WERI-Rb-1 (cell line): ENCODE results near the gene RARRES2.

ENCODE experiments used
- DNase-seq: peaks from one replicate; pipeline ENCODE4 v3.0.0-alpha.2; 2020
- H3K27ac ChIP-seq: fragments of 250-450 bp; sonication (Bioruptor Pico); 2 replicates; pipeline ENCODE4 v1.5.1; 2020; ENCODE audit warnings: mild to moderate bottlenecking, moderate library complexity
- H3K27me3 ChIP-seq: fragments of 250-450 bp; sonication (Bioruptor Pico); 2 replicates; pipeline ENCODE4 v1.5.1; 2021; ENCODE audit warnings: mild to moderate bottlenecking, low read depth, moderate library complexity; ENCODE audit not compliant: insufficient read depth, severe bottlenecking
- H3K36me3 ChIP-seq: fragments of 250-450 bp; sonication (Bioruptor Pico); 2 replicates; pipeline ENCODE4 v1.5.1; 2020; ENCODE audit warnings: mild to moderate bottlenecking, moderate library complexity
- H3K4me3 ChIP-seq: 2 replicates; pipeline ENCODE4 v1.5.1; 2011; ENCODE audit warnings: low read depth, mild to moderate bottlenecking, control low read depth, low read length
- H3K9me3 ChIP-seq: fragments of 250-450 bp; sonication (Bioruptor Pico); 2 replicates; pipeline ENCODE4 v1.5.1; 2021; ENCODE audit warnings: mild to moderate bottlenecking, moderate library complexity; ENCODE audit not compliant: severe bottlenecking
- TF ChIP-seq, protein P1 (sequence below): IDR thresholded peaks from 2 replicates; pipeline ENCODE4 v1.5.1; 2011; ENCODE audit warnings: low read depth, mild to moderate bottlenecking, control low read depth, inconsistent platforms, low read length

RARRES2 gene

DNA sequence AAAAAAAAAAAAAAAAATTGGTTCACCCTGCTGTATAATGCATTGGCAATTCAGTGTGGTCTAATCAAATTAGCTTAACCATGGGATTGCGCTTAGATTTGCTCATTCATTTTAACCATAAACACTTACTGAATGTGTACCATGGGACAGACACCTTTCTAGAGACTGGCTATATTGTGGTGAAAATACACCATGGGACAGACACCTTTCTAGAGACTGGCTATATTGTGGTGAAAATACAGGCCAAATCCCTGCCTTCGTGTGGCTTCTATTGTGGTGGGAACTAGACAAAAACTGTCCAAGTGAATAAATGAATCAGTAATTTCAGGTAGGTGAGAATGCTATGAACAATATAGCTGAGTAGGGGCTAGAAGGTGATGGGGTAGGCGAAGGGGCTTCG lies 17.0 kb upstream of the RARRES2 start:
- DNase-seq: no peak

DNA sequence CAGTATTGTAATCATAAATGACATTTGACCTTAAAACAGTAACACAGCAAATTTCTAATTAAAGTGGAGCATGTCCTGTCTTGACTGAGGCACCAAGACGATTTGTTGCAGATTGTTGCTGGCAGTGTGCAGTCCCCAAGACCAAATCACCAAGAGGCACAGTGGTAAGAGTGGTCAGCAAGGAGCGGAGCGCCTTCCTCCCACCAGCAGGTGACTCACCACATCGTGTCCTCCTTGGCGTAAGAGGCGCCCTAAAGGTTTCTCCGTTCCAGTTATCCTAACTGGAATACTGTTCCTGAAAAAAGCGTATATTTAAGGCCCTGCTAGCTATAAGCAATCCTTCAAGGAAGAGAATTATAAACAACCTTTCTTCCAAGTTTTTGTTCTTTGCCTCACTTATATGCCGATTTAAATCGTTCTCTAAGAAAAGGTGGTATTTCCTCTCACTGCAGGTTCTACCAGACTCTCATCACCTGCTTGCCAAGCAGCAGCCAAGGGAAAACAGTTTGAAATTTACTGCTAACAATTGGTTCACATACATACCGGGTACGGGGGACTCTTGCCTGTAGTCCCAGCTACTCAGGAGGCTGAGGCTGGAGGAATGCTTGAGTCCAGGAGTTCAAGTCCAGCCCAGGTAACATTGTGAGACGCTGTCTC lies 16.5 kb upstream of the RARRES2 start:
- H3K27me3 ChIP-seq: no peaks in the 10 kb centered on the region
- no peak for DNase-seq
- TF ChIP-seq, protein P1, sequence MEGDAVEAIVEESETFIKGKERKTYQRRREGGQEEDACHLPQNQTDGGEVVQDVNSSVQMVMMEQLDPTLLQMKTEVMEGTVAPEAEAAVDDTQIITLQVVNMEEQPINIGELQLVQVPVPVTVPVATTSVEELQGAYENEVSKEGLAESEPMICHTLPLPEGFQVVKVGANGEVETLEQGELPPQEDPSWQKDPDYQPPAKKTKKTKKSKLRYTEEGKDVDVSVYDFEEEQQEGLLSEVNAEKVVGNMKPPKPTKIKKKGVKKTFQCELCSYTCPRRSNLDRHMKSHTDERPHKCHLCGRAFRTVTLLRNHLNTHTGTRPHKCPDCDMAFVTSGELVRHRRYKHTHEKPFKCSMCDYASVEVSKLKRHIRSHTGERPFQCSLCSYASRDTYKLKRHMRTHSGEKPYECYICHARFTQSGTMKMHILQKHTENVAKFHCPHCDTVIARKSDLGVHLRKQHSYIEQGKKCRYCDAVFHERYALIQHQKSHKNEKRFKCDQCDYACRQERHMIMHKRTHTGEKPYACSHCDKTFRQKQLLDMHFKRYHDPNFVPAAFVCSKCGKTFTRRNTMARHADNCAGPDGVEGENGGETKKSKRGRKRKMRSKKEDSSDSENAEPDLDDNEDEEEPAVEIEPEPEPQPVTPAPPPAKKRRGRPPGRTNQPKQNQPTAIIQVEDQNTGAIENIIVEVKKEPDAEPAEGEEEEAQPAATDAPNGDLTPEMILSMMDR: peak; percentile 39
- peak overlapping the region; percentile 55 for H3K27ac ChIP-seq
- no peak overlapping the region for H3K4me3 ChIP-seq
- H3K9me3 ChIP-seq: no peaks in the 10 kb centered on the region
- no peaks in the 10 kb centered on the region for H3K36me3 ChIP-seq

More for the DNA sequence above, 17.0 kb upstream of the RARRES2 start:
- Histone ChIP-seq H3K27ac (no peak overlapping the region; the same call in 1 of the 2 replicates), H3K4me3 (no peak overlapping the region), H3K9me3 (no peaks in the 10 kb centered on the region), H3K27me3 (no peaks in the 10 kb centered on the region), H3K36me3 (no peaks in the 10 kb centered on the region)
- TF ChIP-seq, protein P1: no peak

DNA sequence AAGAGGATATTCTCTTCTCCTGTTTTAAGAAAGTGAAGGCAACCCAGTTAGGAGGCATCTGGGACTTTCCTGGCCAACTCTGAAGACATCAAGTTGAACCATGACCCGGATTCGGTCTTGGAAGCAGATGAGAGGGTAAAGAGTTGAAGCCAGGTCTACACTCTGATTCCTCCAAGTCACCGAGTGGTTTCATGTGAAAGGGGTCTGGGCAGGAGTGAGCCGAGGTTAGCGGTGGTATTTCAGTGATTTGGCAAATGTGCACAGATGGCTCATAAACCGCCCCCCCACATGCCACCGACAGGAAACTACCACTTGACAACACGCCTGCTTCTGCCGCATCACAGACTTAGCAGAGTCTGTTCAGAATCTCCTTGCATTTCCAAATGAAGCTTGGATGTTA lies 15.8 kb upstream of the RARRES2 start:
- peak; percentile 82 for DNase-seq
- H3K27me3 ChIP-seq: no peaks in the 10 kb centered on the region
- no peaks in the 10 kb centered on the region for H3K9me3 ChIP-seq
- peak overlapping the region; percentile 55 for H3K27ac ChIP-seq
- H3K36me3 ChIP-seq: no peaks in the 10 kb centered on the region
- TF ChIP-seq, protein P1: no peak
- peak overlapping the region; percentile 15; the same call in 1 of the 2 replicates for H3K4me3 ChIP-seq

DNA sequence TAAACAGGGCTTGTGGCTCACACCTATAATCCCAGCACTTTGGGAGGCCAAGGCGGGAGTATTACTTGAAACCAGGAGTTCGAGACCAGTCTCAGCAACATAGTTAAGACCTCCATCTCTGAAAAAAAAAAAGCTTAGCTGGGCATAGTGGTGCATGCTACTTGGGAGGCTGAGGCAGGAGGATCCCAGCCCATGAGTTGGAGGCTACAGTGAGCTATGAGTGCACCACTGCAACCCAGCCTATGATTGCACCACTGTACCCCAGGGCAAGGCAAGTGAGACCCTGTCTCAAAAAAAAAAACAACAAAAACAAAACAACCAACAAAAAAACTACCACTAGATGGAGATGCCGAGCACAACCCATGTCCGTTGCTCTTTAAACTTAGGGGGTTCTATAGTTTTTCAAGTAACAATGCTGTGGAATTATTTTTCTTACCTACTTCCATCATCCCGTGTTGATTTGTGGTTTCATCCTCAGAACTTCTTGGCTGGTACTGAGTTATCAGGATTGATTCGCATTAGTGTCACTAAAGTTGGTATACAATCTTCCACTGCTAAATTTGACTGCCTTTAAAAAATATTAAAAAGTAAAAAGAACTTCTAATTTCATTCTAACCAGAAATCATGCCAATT lies 15.0 kb upstream of the RARRES2 start:
- H3K27me3 ChIP-seq: no peaks in the 10 kb centered on the region
- TF ChIP-seq, protein P1: peak; percentile 64
- H3K9me3 ChIP-seq: no peaks in the 10 kb centered on the region
- no peaks in the 10 kb centered on the region for H3K36me3 ChIP-seq
- no peak overlapping the region for H3K4me3 ChIP-seq
- H3K27ac ChIP-seq: peak overlapping the region; percentile 33; the same call in 1 of the 2 replicates
- no peak for DNase-seq

DNA sequence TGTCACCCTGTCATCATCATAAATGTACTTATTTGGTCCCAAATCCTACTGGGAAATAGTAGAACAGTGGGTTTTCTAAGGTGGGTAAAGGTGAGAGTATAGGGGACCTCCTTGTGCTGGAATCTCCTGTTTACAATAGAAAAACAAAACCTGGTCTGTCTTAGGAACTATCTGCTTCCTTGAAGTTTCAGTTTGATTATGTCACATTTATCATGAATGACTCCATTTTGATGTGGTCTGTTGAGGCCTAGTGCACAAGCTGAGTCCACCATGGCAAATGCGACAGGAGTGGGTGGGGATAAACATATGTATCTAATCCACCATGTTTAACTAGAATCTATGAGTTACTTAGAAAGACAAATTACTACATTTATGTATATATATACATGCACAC lies 14.2 kb upstream of the RARRES2 start:
- Histone ChIP-seq H3K36me3 (no peaks in the 10 kb centered on the region), H3K9me3 (no peaks in the 10 kb centered on the region), H3K27me3 (no peaks in the 10 kb centered on the region), H3K27ac (no peak overlapping the region), H3K4me3 (no peak overlapping the region)
- TF ChIP-seq, protein P1: no peak
- no peak for DNase-seq
